SU-DHL-6 (cell line): ENCODE data around the gene SLC5A10.
"Not testable (repeated sequence)": the region's sequence is repeated elsewhere in the genome, so short reads cannot be mapped to it uniquely, and the experiment has no call there.

Experiments
- CTCF ChIP-seq: fragments of 200-600 bp; sonication (generic); IDR thresholded peaks from one replicate; pipeline ENCODE4 v1.5.1; 2017; ENCODE audit warnings: antibody characterized with exemption, mild to moderate bottlenecking, low read length, moderate library complexity; ENCODE audit not compliant: insufficient read depth, poor library complexity, severe bottlenecking
- EZH2phosphoT487 ChIP-seq: fragments of 200-600 bp; sonication (generic), shearing (Covaris generic); conservative IDR thresholded peaks from 2 replicates; pipeline ENCODE4 v1.6.1; 2018; ENCODE audit warnings: mild to moderate bottlenecking, antibody characterized with exemption, low read length, moderate library complexity, mixed read lengths

DNA sequence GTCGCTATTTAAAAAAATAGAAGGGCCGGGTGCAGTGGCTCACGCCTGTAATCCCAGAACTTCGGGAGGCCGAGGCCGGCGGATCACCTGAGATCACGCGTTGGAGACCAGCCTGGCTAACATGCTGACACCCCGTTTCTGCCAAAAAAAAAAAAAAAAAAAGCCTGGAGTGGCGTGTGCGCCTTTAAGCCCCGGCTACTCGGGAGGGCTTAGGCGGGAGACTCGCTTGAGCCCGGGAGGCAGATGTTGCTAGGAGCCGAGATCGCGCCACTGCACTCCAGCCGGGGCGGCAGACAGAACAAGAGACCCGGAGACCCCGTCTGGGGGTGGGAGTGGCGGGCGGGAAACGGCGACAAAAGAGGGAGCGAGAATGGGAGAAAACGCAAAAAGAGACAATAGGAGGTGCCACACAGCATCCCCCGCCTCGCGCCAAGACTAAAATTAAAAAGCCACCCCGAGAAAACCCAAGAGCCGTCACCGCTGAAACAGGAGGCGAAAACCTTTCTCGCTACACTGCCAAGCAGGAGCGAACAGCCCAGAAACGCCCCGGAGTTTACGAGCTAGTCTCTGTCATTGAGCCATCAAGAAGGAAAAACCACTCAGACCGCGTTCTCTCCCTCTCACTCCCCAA, 111.5 kb downstream of the SLC5A10 start:
- not testable (repeated sequence) for TF ChIP-seq CTCF, EZH2phosphoT487
